Measurements from ENCODE around the gene CENPN.

The CENPN gene

GRCh38 chr16:80968386-80969113 is 38.5 kb upstream of the CENPN start:
- peak; percentile 36 for DNase-seq (ENCODE audit: low read depth, low spot score)
- no peak for TF ChIP-seq CTCF (IDR thresholded peaks at IDR 0.05; ENCODE audit: insufficient read depth, low read length, missing control alignments)
- no peak overlapping the region for H3K4me3 ChIP-seq (ENCODE audit: low read depth, low read length)
- POLR2A ChIA-PET: no interaction called here
- CTCF ChIA-PET: interaction anchor here (1.0 to 2.4 kb wide), 3 partner anchors 18 to 36 kb away, joined by 4 to 9 read pairs (median 7); no protein-coding TSS in a partner anchor

GRCh38 chr16:80969114-80969484 is 37.9 kb upstream of the CENPN start:
- ChIA-PET CTCF (interaction anchor here (1.0 to 2.4 kb wide), 3 partner anchors 19 to 35 kb away, joined by 4 to 9 read pairs (median 7); no protein-coding TSS in a partner anchor), POLR2A (no interaction called here)
- TF ChIP-seq CTCF (IDR thresholded peaks at IDR 0.05; ENCODE audit: insufficient read depth, low read length, missing control alignments): no peak
- DNase-seq (ENCODE audit: low read depth, low spot score): no peak
- no peak overlapping the region for H3K4me3 ChIP-seq (ENCODE audit: low read depth, low read length)

GRCh38 chr16:80971819-80972218 is 35.2 kb upstream of the CENPN start:
- no peak for TF ChIP-seq CTCF (IDR thresholded peaks at IDR 0.05; ENCODE audit: insufficient read depth, low read length, missing control alignments)
- DNase-seq (ENCODE audit: low read depth, low spot score): no peak
- POLR2A ChIA-PET: no interaction called here
- no peak overlapping the region for H3K4me3 ChIP-seq (ENCODE audit: low read depth, low read length)
- CTCF ChIA-PET: interaction anchor here (1.1 to 1.8 kb wide), 2 partner anchors 13 to 33 kb away, joined by 3 to 7 read pairs; no protein-coding TSS in a partner anchor

GRCh38 chr16:80972611-80973010 is 34.4 kb upstream of the CENPN start:
- CTCF ChIA-PET: interaction anchor here (0.9 to 1.8 kb wide), 3 partner anchors 15 to 48 kb away, joined by 4 to 7 read pairs (median 5); no protein-coding TSS in a partner anchor
- no peak for TF ChIP-seq CTCF (IDR thresholded peaks at IDR 0.05; ENCODE audit: insufficient read depth, low read length, missing control alignments)
- POLR2A ChIA-PET: no interaction called here
- no peak for DNase-seq (ENCODE audit: low read depth, low spot score)
- no peak overlapping the region for H3K4me3 ChIP-seq (ENCODE audit: low read depth, low read length)

- DNase-seq (ENCODE audit: low read depth, low spot score): no peak
- TF ChIP-seq CTCF (IDR thresholded peaks at IDR 0.05; ENCODE audit: insufficient read depth, low read length, missing control alignments): no peak
- ChIA-PET POLR2A (no interaction called here), CTCF (interaction anchor here (0.7 to 2.1 kb wide), 16 partner anchors 8 to 49 kb away, joined by 3 to 14 read pairs (median 5); no protein-coding TSS in a partner anchor)
- H3K4me3 ChIP-seq (ENCODE audit: low read depth, low read length): no peak overlapping the region
Observed at GRCh38 chr16:80973991-80974390, 33.0 kb upstream of the CENPN start.

GRCh38 chr16:80974649-80975376 is 32.2 kb upstream of the CENPN start:
- TF ChIP-seq CTCF (IDR thresholded peaks at IDR 0.05; ENCODE audit: insufficient read depth, low read length, missing control alignments): peak; percentile 15
- no peak overlapping the region for H3K4me3 ChIP-seq (ENCODE audit: low read depth, low read length)
- ChIA-PET POLR2A (no interaction called here), CTCF (interaction anchor here (0.7 to 2.1 kb wide), 15 partner anchors 8 to 50 kb away, joined by 3 to 14 read pairs (median 5); no protein-coding TSS in a partner anchor)
- DNase-seq (ENCODE audit: low read depth, low spot score): no peak
